ENCODE data around the gene SIGLEC1.

SIGLEC1 gene

DNA sequence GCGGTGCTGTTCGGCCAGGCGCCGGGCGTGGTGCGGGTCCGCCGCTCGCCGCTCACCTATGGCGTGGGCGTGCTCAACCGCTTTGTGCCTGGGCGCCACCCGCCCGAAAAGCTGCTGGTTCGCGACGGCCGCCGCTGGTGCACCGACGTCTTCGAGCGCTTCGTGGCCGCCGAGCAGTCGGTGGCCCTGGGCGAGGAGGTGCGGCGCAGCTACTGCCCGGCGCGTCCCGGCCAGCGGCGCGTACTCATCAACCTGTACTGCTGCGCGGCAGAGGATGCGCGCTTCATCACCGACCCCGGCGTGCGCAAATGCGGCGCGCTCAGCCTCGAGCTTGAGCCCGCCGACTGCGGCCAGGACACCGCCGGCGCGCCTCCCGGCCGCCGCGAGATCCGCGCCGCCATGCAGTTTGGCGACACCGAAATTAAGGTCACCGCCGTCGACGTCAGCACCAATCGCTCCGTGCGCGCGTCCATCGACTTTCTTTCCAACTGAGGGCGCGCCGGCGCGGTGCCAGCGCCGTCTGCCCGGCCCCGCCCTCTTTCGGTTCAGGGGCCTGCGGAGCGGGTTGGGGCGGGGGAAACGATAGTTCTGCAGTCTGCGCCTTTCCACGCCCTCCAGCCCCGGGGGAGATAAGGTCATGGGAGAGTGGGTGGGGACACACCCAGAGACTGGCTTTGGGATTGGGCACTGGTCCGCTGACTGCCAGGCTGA, 39.4 kb upstream of the SIGLEC1 start:
- Histone ChIP-seq H4K20me1 (ENCODE audit: control insufficient read depth, insufficient read depth, low read depth, low read length) (no peaks in the 10 kb centered on the region), H3K36me3 (ENCODE audit: control insufficient read depth, low read length) (peaks cover 5% of the 10 kb centered on the region; the same call in 1 of the 2 replicates), H3K79me2 (ENCODE audit: control insufficient read depth, low read length) (no peaks in the 10 kb centered on the region), H3K27me3 (ENCODE audit: control insufficient read depth, low read length) (no peaks in the 10 kb centered on the region), H3K4me1 (ENCODE audit: control insufficient read depth, low read length) (no peaks in the 10 kb centered on the region), H3F3A (ENCODE audit: control insufficient read depth, insufficient read depth) (no peaks in the 10 kb centered on the region), H3K4me3 (ENCODE audit: low read length) (no peak overlapping the region), H3K4me2 (ENCODE audit: low read length) (no peak overlapping the region), H3K9me3 (ENCODE audit: control insufficient read depth, insufficient read depth, low read length) (no peaks in the 10 kb centered on the region), H3K27ac (ENCODE audit: low read depth, low read length) (no peak overlapping the region), H3K9me2 (replicated peaks; ENCODE audit: control insufficient read depth, low read length) (no peaks in the 10 kb centered on the region)
- no peak for TF ChIP-seq EZH2phosphoT487 (IDR thresholded peaks at IDR 0.05; ENCODE audit: borderline replicate concordance, low read length)
- TF ChIP-seq, protein P1, sequence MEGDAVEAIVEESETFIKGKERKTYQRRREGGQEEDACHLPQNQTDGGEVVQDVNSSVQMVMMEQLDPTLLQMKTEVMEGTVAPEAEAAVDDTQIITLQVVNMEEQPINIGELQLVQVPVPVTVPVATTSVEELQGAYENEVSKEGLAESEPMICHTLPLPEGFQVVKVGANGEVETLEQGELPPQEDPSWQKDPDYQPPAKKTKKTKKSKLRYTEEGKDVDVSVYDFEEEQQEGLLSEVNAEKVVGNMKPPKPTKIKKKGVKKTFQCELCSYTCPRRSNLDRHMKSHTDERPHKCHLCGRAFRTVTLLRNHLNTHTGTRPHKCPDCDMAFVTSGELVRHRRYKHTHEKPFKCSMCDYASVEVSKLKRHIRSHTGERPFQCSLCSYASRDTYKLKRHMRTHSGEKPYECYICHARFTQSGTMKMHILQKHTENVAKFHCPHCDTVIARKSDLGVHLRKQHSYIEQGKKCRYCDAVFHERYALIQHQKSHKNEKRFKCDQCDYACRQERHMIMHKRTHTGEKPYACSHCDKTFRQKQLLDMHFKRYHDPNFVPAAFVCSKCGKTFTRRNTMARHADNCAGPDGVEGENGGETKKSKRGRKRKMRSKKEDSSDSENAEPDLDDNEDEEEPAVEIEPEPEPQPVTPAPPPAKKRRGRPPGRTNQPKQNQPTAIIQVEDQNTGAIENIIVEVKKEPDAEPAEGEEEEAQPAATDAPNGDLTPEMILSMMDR (IDR thresholded peaks at IDR 0.05; ENCODE audit: low read depth, low read length, poor library complexity, severe bottlenecking): no peak

- Histone ChIP-seq H3F3A (ENCODE audit: control insufficient read depth, insufficient read depth) (no peaks in the 10 kb centered on the region), H3K9me2 (replicated peaks; ENCODE audit: control insufficient read depth, low read length) (no peaks in the 10 kb centered on the region), H3K4me2 (ENCODE audit: low read length) (no peak overlapping the region), H3K36me3 (ENCODE audit: control insufficient read depth, low read length) (peaks cover 5% of the 10 kb centered on the region; the same call in 1 of the 2 replicates), H3K27me3 (ENCODE audit: control insufficient read depth, low read length) (no peaks in the 10 kb centered on the region), H3K4me3 (ENCODE audit: low read length) (no peak overlapping the region), H3K9me3 (ENCODE audit: control insufficient read depth, insufficient read depth, low read length) (no peaks in the 10 kb centered on the region), H3K79me2 (ENCODE audit: control insufficient read depth, low read length) (no peaks in the 10 kb centered on the region), H4K20me1 (ENCODE audit: control insufficient read depth, insufficient read depth, low read depth, low read length) (no peaks in the 10 kb centered on the region), H3K4me1 (ENCODE audit: control insufficient read depth, low read length) (no peaks in the 10 kb centered on the region), H3K27ac (ENCODE audit: low read depth, low read length) (no peak overlapping the region)
- TF ChIP-seq, protein P1 (IDR thresholded peaks at IDR 0.05; ENCODE audit: low read depth, low read length, poor library complexity, severe bottlenecking): no peak
- TF ChIP-seq EZH2phosphoT487 (IDR thresholded peaks at IDR 0.05; ENCODE audit: borderline replicate concordance, low read length): no peak
These were observed 38.9 kb upstream of the SIGLEC1 start for GRCh38 chr20:3751305-3751674.

DNA sequence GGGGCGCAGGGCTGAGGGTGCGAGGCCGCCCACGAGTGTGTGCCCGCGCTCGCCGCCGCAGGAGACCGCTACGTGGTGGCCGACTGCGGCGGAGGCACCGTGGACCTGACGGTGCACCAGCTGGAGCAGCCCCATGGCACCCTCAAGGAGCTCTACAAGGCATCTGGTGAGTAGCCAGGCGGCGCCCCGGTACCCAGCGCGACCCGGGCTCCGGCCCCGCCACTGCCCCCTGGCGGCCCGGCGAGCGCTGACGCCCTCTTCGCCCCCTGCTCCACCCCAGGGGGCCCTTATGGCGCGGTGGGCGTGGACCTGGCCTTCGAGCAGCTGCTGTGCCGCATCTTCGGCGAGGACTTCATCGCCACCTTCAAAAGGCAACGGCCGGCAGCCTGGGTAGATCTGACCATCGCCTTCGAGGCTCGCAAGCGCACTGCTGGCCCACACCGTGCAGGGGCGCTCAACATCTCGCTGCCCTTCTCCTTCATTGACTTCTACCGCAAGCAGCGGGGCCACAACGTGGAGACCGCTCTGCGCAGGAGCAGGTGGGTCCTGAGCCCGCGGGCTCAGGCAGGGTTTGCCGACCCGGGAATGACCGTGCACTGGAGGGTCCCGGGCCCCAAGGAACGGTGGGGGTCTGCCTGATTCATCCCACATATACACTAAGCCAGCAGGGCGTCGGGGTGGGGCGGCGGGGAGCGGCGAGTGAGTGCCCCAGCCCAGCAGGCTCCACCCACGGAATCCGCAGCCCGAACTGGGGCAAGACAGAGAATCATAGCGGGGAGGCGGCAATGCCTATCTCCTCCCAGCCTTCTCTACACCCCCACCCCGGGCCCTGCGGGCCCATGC, 37.5 kb upstream of the SIGLEC1 start:
- Histone ChIP-seq H3K36me3 (ENCODE audit: control insufficient read depth, low read length) (peaks cover 5% of the 10 kb centered on the region; the same call in 1 of the 2 replicates), H3K4me2 (ENCODE audit: low read length) (no peak overlapping the region), H3K4me1 (ENCODE audit: control insufficient read depth, low read length) (no peaks in the 10 kb centered on the region), H3K9me2 (replicated peaks; ENCODE audit: control insufficient read depth, low read length) (no peaks in the 10 kb centered on the region), H3K79me2 (ENCODE audit: control insufficient read depth, low read length) (no peaks in the 10 kb centered on the region), H3K27me3 (ENCODE audit: control insufficient read depth, low read length) (no peaks in the 10 kb centered on the region), H3K9me3 (ENCODE audit: control insufficient read depth, insufficient read depth, low read length) (no peaks in the 10 kb centered on the region), H3F3A (ENCODE audit: control insufficient read depth, insufficient read depth) (no peaks in the 10 kb centered on the region), H3K27ac (ENCODE audit: low read depth, low read length) (no peak overlapping the region), H3K4me3 (ENCODE audit: low read length) (no peak overlapping the region), H4K20me1 (ENCODE audit: control insufficient read depth, insufficient read depth, low read depth, low read length) (no peaks in the 10 kb centered on the region)
- TF ChIP-seq, protein P1 (IDR thresholded peaks at IDR 0.05; ENCODE audit: low read depth, low read length, poor library complexity, severe bottlenecking): peak; percentile 68
- no peak for TF ChIP-seq EZH2phosphoT487 (IDR thresholded peaks at IDR 0.05; ENCODE audit: borderline replicate concordance, low read length)
